ENCODE results near the gene GART. TPM values are rescaled to one million over a fixed set of nuclear protein-coding genes. Genes with fewer than 3 reads are reported as not detected.
"Not testable (repeated sequence)": the region's sequence is repeated elsewhere in the genome, so short reads cannot be mapped to it uniquely, and the experiment has no call there.

GART gene
- total and polyA plus RNA-seq, 9 donors: 37.5 to 62.6 (median 49.6) TPM

DNA sequence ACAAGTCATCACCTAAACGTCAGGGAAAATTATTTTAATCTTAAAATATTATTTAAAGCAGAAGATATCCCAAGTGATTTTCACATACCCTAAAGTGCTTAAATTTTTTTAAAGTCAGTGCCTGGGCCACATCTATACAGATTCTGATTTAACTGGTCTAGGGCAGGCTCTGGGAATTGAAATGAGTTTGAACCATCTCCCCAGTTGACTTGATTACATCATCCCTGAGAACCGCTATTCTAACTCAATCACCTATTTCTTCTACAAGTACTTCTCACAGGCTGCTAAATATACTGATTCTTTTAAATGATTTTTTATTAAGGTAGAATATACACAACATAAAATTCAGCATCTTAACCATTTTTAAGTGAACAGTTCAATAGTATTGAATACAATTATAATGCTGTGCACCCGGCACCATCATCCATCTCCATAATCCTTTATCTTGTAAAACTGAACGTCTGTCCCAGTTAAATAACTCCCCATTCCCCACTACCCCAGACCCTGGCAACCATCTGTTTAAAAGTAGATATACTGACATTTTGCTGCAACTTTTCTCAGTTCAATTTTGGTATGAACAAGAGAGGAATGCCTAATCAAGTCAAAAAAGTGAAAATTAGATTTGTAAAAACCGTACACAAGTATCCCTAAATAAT, 19.5 kb downstream of the GART start:
- Histone ChIP-seq H3K36me3 (ENCODE audit: control insufficient read depth, insufficient read depth, low read length) (peaks cover 36% of the 10 kb centered on the region), H3K4me3 (ENCODE audit: low read length) (no peak overlapping the region), H3K27ac (ENCODE audit: low read length) (no peak overlapping the region), H3K9me3 (replicated peaks; ENCODE audit: control insufficient read depth, low read depth, low read length) (no peaks in the 10 kb centered on the region), H3K27me3 (ENCODE audit: control insufficient read depth, insufficient read depth, low read length) (no peaks in the 10 kb centered on the region), H3K4me1 (ENCODE audit: control insufficient read depth, insufficient read depth, low read length) (no peaks in the 10 kb centered on the region)
- no CpG with 5 or more reads among the region's 5 CpGs for WGBS (ENCODE audit: insufficient coverage)
- no peak for DNase-seq

DNA sequence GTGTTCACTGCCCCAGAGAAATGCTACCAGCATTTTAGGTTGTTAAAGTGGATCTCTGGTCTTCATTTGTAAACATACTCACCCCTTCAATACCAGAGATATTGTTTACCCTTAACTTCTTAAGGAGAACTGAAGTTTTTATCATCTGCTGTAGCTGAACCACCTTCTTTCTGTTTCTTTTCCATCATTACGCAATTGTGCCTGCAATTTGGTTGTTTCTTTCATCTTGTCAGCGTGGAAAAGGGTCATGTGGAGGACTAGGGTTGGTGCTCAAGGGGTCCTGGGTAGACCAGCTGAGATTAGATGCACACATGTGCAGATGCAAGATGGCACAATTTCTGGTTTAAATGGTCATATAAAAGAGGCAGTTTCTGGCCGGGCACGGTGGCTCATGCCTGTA, 23.0 kb downstream of the GART start:
- Histone ChIP-seq H3K27ac (ENCODE audit: low read length) (no peak overlapping the region), H3K9me3 (replicated peaks; ENCODE audit: control insufficient read depth, low read depth, low read length) (no peaks in the 10 kb centered on the region), H3K4me1 (ENCODE audit: control insufficient read depth, insufficient read depth, low read length) (no peaks in the 10 kb centered on the region), H3K36me3 (ENCODE audit: control insufficient read depth, insufficient read depth, low read length) (peaks cover 45% of the 10 kb centered on the region), H3K4me3 (ENCODE audit: low read length) (no peak overlapping the region), H3K27me3 (ENCODE audit: control insufficient read depth, insufficient read depth, low read length) (no peaks in the 10 kb centered on the region)
- 93% methylated on average over 3 of the region's 4 CpGs for WGBS (ENCODE audit: insufficient coverage)
- no peak for DNase-seq

DNA sequence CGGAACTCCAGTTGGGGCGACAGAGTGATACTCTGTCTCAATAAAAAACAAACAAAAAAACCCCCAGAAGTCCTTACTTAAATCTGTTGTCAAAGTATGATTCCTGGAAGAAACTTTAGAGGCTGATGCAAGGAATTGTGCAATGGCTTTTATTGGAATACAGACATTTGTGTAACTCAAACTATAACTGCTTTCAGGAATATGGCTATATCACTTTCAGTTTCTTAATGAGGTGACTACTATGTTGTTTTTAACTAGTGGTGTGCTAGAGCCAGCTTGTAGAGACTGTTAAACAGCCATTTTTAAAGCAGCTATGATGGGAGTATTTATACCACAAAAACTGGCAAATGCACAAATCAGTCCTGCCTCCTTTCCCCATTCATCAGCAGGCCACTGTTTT, 27.7 kb downstream of the GART start:
- H3K4me1 ChIP-seq (ENCODE audit: control insufficient read depth, insufficient read depth, low read length): no peaks in the 10 kb centered on the region
- no CpG with 5 or more reads among the region's 2 CpGs for WGBS (ENCODE audit: insufficient coverage)
- H3K9me3 ChIP-seq (replicated peaks; ENCODE audit: control insufficient read depth, low read depth, low read length): no peaks in the 10 kb centered on the region
- H3K27ac ChIP-seq (ENCODE audit: low read length): no peak overlapping the region
- DNase-seq: no peak
- peaks cover 55% of the 10 kb centered on the region for H3K36me3 ChIP-seq (ENCODE audit: control insufficient read depth, insufficient read depth, low read length)
- no peak overlapping the region for H3K4me3 ChIP-seq (ENCODE audit: low read length)
- H3K27me3 ChIP-seq (ENCODE audit: control insufficient read depth, insufficient read depth, low read length): no peaks in the 10 kb centered on the region

DNA sequence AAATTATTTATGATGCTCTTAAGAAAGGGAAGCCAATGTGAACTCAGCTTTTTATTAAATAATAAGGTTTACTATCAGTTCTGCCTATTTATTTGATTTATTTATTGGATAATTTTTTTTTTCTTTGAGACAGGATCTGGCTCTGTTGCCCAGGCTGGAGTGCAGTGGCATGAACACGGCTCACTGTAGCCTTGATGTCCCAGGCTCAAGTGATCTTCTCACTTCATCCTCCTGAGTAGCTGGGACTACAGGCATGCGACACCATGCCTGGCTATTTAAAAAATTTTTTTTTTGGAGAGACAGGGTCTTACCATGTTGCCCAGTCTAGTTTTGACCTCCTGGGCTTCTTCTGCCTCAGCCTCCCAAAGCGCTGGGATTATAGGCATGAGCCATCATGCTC, 29.4 kb downstream of the GART start:
- 100% methylated on average over 2 of the region's 3 CpGs for WGBS (ENCODE audit: insufficient coverage)
- H3K4me1 ChIP-seq (ENCODE audit: control insufficient read depth, insufficient read depth, low read length): no peaks in the 10 kb centered on the region
- H3K27me3 ChIP-seq (ENCODE audit: control insufficient read depth, insufficient read depth, low read length): no peaks in the 10 kb centered on the region
- peaks cover 48% of the 10 kb centered on the region for H3K36me3 ChIP-seq (ENCODE audit: control insufficient read depth, insufficient read depth, low read length)
- H3K27ac ChIP-seq (ENCODE audit: low read length): no peak overlapping the region
- no peak overlapping the region for H3K4me3 ChIP-seq (ENCODE audit: low read length)
- DNase-seq: no peak
- H3K9me3 ChIP-seq (replicated peaks; ENCODE audit: control insufficient read depth, low read depth, low read length): no peaks in the 10 kb centered on the region

DNA sequence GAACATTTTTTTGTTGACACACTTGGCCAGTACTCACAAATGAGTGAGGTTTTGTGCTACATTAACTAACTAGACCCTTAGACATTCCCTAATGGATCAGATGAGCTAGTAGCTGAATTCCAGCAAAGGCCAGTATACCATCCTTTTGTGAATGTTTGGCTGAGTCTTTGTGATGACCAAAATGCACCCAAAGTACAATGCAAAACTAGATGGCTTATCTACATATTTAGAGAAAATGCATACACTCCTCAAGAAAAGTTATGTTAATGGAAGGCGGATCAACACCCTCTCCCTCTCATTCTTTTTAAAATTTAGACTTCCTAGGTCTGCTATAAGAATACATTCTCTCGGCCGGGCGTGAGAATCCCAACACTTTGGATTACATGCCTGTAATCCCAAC, 30.3 kb downstream of the GART start:
- H3K27ac ChIP-seq (ENCODE audit: low read length): no peak overlapping the region
- H3K9me3 ChIP-seq (replicated peaks; ENCODE audit: control insufficient read depth, low read depth, low read length): no peaks in the 10 kb centered on the region
- H3K4me3 ChIP-seq (ENCODE audit: low read length): no peak overlapping the region
- H3K4me1 ChIP-seq (ENCODE audit: control insufficient read depth, insufficient read depth, low read length): no peaks in the 10 kb centered on the region
- 94% methylated on average over 3 of the region's 4 CpGs for WGBS (ENCODE audit: insufficient coverage)
- no peaks in the 10 kb centered on the region for H3K27me3 ChIP-seq (ENCODE audit: control insufficient read depth, insufficient read depth, low read length)
- peaks cover 45% of the 10 kb centered on the region for H3K36me3 ChIP-seq (ENCODE audit: control insufficient read depth, insufficient read depth, low read length)
- no peak for DNase-seq

DNA sequence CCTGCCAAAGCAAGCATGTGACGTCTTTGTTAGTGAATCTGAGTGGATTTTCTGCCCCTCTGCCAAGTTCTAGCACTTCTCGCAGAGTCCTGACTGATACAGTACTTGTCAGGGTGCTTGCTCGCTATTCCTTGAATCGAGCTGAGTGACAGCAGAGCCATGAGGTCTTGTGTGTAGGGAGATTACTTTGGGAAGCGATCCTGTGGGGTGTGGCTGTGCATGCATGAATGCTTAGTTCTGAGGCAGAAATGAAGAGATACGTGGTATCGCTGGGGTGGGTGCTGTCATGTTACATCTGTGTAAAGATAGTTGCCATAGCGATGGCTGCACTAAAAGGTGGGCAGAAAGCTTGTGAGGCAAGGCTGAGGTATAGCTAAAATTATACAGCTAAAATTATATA, 31.1 kb downstream of the GART start:
- WGBS (ENCODE audit: insufficient coverage): 93% methylated on average over 5 of the region's 8 CpGs

DNA sequence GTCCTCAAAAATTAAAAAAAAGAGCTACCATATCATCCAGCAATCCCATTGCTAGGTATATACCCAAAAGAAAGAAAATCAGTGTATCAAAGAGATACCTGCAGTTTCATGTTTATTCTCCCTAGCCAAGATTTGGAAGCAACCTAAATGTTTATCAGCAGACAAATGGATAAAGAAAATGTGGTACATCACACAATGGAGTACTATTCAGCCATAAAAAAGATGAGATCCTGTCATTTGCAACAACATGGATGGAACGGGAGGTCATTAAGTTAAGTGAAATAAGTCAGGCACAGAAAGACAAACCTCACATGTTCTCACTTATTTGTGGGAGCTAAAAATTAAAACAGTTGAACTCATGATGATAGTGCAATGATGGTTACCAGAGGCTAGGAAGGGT, 34.9 kb downstream of the GART start:
- no CpG with 5 or more reads among the region's 1 CpG for WGBS (ENCODE audit: insufficient coverage)
- not testable (repeated sequence) for H3K4me1 ChIP-seq (ENCODE audit: control insufficient read depth, insufficient read depth, low read length); H3K27me3 ChIP-seq (ENCODE audit: control insufficient read depth, insufficient read depth, low read length); H3K27ac ChIP-seq (ENCODE audit: low read length); H3K9me3 ChIP-seq (replicated peaks; ENCODE audit: control insufficient read depth, low read depth, low read length); DNase-seq; H3K4me3 ChIP-seq (ENCODE audit: low read length)
- H3K36me3 ChIP-seq (ENCODE audit: control insufficient read depth, insufficient read depth, low read length): peaks cover 40% of the 10 kb centered on the region

More for the DNA sequence above, 31.1 kb downstream of the GART start:
- no peak overlapping the region for H3K27ac ChIP-seq (ENCODE audit: low read length)
- no peaks in the 10 kb centered on the region for H3K27me3 ChIP-seq (ENCODE audit: control insufficient read depth, insufficient read depth, low read length)
- no peaks in the 10 kb centered on the region for H3K4me1 ChIP-seq (ENCODE audit: control insufficient read depth, insufficient read depth, low read length)
- no peak overlapping the region for H3K4me3 ChIP-seq (ENCODE audit: low read length)
- peaks cover 45% of the 10 kb centered on the region for H3K36me3 ChIP-seq (ENCODE audit: control insufficient read depth, insufficient read depth, low read length)
- H3K9me3 ChIP-seq (replicated peaks; ENCODE audit: control insufficient read depth, low read depth, low read length): no peaks in the 10 kb centered on the region
- DNase-seq: peak; percentile 5

DNA sequence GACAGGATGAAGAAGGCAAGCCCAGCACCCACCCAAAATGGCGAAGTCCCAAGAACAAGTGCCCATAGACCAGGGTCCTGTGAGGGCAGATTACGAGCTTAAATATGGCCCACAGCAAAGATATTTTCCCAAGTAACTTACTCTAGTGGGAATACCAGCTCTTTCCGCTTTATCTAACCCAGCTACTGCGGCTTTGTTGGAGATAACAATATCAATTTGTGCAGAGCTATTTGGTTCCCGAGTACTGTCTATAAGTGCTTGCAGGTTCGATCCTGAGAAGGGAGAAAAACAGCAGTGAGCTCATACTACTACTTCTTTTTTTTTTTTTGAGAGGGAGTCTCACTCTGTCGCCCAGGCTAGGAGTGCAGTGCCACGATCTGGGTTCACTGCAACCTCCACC, 36.1 kb downstream of the GART start:
- H3K27me3 ChIP-seq (ENCODE audit: control insufficient read depth, insufficient read depth, low read length): no peaks in the 10 kb centered on the region
- H3K4me3 ChIP-seq (ENCODE audit: low read length): no peak overlapping the region
- peaks cover 29% of the 10 kb centered on the region for H3K36me3 ChIP-seq (ENCODE audit: control insufficient read depth, insufficient read depth, low read length)
- H3K4me1 ChIP-seq (ENCODE audit: control insufficient read depth, insufficient read depth, low read length): no peaks in the 10 kb centered on the region
- no CpG with 5 or more reads among the region's 8 CpGs for WGBS (ENCODE audit: insufficient coverage)
- no peak for DNase-seq
- H3K9me3 ChIP-seq (replicated peaks; ENCODE audit: control insufficient read depth, low read depth, low read length): no peaks in the 10 kb centered on the region
- no peak overlapping the region for H3K27ac ChIP-seq (ENCODE audit: low read length)

DNA sequence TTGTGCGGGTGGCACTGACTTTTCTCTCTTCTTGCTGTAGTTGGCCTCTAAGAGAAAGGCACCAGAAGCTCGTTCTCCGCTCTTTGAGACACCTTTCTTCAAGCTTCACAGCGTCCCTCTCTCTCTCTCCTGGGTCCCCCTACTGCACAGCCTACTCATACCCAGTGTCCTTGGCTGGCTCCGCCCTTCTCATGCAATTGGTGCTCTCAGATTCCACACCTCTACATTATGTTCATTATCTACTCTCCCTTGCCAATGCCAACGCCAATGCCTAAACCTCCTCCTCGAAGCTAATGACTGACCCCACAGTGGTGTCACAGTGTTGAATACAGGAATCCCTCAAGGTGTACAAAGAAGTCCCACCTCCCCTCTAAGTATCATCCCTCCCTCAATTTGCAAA, 45.6 kb downstream of the GART start:
- WGBS (ENCODE audit: insufficient coverage): 51% methylated on average over 7 of the region's 7 CpGs
- Histone ChIP-seq H3K4me3 (ENCODE audit: low read length) (no peak overlapping the region), H3K4me1 (ENCODE audit: control insufficient read depth, insufficient read depth, low read length) (peaks cover 2% of the 10 kb centered on the region), H3K9me3 (replicated peaks; ENCODE audit: control insufficient read depth, low read depth, low read length) (no peaks in the 10 kb centered on the region), H3K36me3 (ENCODE audit: control insufficient read depth, insufficient read depth, low read length) (no peaks in the 10 kb centered on the region), H3K27me3 (ENCODE audit: control insufficient read depth, insufficient read depth, low read length) (peaks cover 4% of the 10 kb centered on the region), H3K27ac (ENCODE audit: low read length) (no peak overlapping the region)
- DNase-seq: no peak

DNA sequence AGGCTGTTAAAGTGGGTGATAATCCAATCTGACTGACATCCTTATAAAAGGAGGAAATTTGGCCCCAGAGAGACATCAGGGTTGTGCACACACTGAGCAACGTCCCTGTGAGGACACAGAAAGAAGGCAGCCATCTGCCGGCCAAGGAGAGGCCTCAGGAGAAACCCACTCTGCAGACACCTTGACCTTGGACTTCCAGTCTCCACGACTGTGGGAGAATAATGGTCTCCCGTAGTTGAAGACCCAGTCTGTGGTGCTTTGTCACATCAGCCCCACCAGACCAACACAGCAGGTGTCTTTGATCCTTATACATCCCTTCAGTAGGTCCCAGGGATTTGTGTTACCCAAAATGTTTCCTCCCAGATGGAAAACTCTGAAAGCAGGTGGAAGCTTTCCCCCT, 46.2 kb downstream of the GART start:
- Histone ChIP-seq H3K36me3 (ENCODE audit: control insufficient read depth, insufficient read depth, low read length) (no peaks in the 10 kb centered on the region), H3K27me3 (ENCODE audit: control insufficient read depth, insufficient read depth, low read length) (peaks cover 4% of the 10 kb centered on the region), H3K27ac (ENCODE audit: low read length) (no peak overlapping the region), H3K9me3 (replicated peaks; ENCODE audit: control insufficient read depth, low read depth, low read length) (no peaks in the 10 kb centered on the region), H3K4me3 (ENCODE audit: low read length) (no peak overlapping the region), H3K4me1 (ENCODE audit: control insufficient read depth, insufficient read depth, low read length) (peaks cover 6% of the 10 kb centered on the region)
- WGBS (ENCODE audit: insufficient coverage): 62% methylated on average over 4 of the region's 4 CpGs
- DNase-seq: no peak

DNA sequence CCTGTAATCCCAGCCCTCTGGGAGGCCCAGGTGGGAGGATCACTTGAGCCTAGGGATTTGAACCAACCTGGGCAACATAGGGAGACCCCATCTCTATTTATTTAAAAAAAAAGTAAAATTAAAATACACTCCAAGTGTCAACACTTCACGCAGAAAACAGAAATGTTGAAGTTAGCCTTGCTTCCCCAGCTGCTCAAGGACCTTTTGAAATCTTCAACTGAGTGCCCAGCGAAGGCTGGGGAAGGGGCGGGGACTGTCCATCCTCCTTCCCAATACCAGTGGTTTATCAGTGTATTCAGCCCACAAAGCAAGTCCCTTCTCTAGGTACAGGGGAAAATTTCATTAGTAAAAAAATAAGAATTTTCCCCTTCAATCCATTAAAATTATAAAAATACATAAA, 48.2 kb downstream of the GART start:
- Histone ChIP-seq H3K4me1 (ENCODE audit: control insufficient read depth, insufficient read depth, low read length) (peaks cover 6% of the 10 kb centered on the region), H3K9me3 (replicated peaks; ENCODE audit: control insufficient read depth, low read depth, low read length) (no peaks in the 10 kb centered on the region), H3K27me3 (ENCODE audit: control insufficient read depth, insufficient read depth, low read length) (peaks cover 4% of the 10 kb centered on the region), H3K36me3 (ENCODE audit: control insufficient read depth, insufficient read depth, low read length) (no peaks in the 10 kb centered on the region), H3K27ac (ENCODE audit: low read length) (no peak overlapping the region), H3K4me3 (ENCODE audit: low read length) (no peak overlapping the region)
- WGBS (ENCODE audit: insufficient coverage): no CpG with 5 or more reads among the region's 3 CpGs
- no peak for DNase-seq
